H9 (cell line): ENCODE measurements around the gene TRAF3IP1. TPM values are rescaled to one million over a fixed set of nuclear protein-coding genes. Genes with fewer than 3 reads are reported as not detected.

Experiments used
- DNase-seq: peaks from one replicate; pipeline ENCODE4 v3.0.0-alpha.2; 2017
- H2AFZ ChIP-seq: one replicate; pipeline ENCODE4 v1.6.1; 2013; ENCODE audit warnings: mild to moderate bottlenecking, low read length, control low read depth, moderate library complexity
- H2AK5ac ChIP-seq: 2 replicates; pipeline ENCODE4 v1.6.1; 2013; ENCODE audit warnings: low read length, control low read depth, mixed read lengths; ENCODE audit not compliant: insufficient read length
- H2BK120ac ChIP-seq: one replicate; pipeline ENCODE4 v1.6.1; 2013; ENCODE audit warnings: low read depth, mild to moderate bottlenecking, low read length, control low read depth, inconsistent platforms; ENCODE audit not compliant: poor library complexity, severe bottlenecking
- H2BK12ac ChIP-seq: 2 replicates; pipeline ENCODE4 v1.6.1; 2013; ENCODE audit warnings: low read length, control low read depth, mixed read lengths, low read depth; ENCODE audit not compliant: insufficient read length
- H2BK15ac ChIP-seq: 2 replicates; pipeline ENCODE4 v1.6.1; 2013; ENCODE audit warnings: low read depth, low read length, control low read depth
- H2BK20ac ChIP-seq: one replicate; pipeline ENCODE4 v1.6.1; 2013; ENCODE audit warnings: low read depth, mild to moderate bottlenecking, low read length, control low read depth, inconsistent platforms; ENCODE audit not compliant: poor library complexity, severe bottlenecking
- H2BK5ac ChIP-seq: 2 replicates; pipeline ENCODE4 v1.6.1; 2013; ENCODE audit warnings: low read length, control low read depth, mixed read lengths; ENCODE audit not compliant: insufficient read length
- H3K14ac ChIP-seq: 2 replicates; pipeline ENCODE4 v1.6.1; 2013; ENCODE audit warnings: low read length, control low read depth; ENCODE audit not compliant: insufficient read depth
- H3K18ac ChIP-seq: 2 replicates; pipeline ENCODE4 v1.6.1; 2013; ENCODE audit warnings: low read depth, mild to moderate bottlenecking, mixed read lengths, low read length, control low read depth; ENCODE audit not compliant: insufficient read length
- H3K23ac ChIP-seq: 2 replicates; pipeline ENCODE4 v1.6.1; 2013; ENCODE audit warnings: low read length, control low read depth, mixed read lengths, low read depth; ENCODE audit not compliant: insufficient read length
- H3K23me2 ChIP-seq: 2 replicates; pipeline ENCODE4 v1.6.1; 2013; ENCODE audit warnings: low read depth, mild to moderate bottlenecking, mixed read lengths, low read length, control low read depth; ENCODE audit not compliant: insufficient read length, poor library complexity, severe bottlenecking
- H3K27ac ChIP-seq: 2 replicates; pipeline ENCODE4 v1.5.1; 2013; ENCODE audit warnings: low read length, control low read depth, mixed read lengths, low read depth; ENCODE audit not compliant: insufficient read length
- H3K27me3 ChIP-seq: 2 replicates; pipeline ENCODE4 v1.6.1; 2013; ENCODE audit warnings: low read length, control low read depth, inconsistent platforms; ENCODE audit not compliant: insufficient read depth
- H3K4ac ChIP-seq: 2 replicates; pipeline ENCODE4 v1.6.1; 2013; ENCODE audit warnings: low read depth, mild to moderate bottlenecking, control low read depth, inconsistent platforms, low read length, moderate library complexity
- H3K4me1 ChIP-seq: 2 replicates; pipeline ENCODE4 v1.6.1; 2013; ENCODE audit warnings: low read length, control low read depth, inconsistent platforms; ENCODE audit not compliant: insufficient read depth
- H3K4me2 ChIP-seq: 2 replicates; pipeline ENCODE4 v1.6.1; 2013; ENCODE audit warnings: low read length, control low read depth, mixed read lengths; ENCODE audit not compliant: insufficient read length, insufficient read depth
- H3K56ac ChIP-seq: 2 replicates; pipeline ENCODE4 v1.6.1; 2013; ENCODE audit warnings: low read depth, mild to moderate bottlenecking, mixed read lengths, low read length, control low read depth; ENCODE audit not compliant: insufficient read length
- H3K79me1 ChIP-seq: 2 replicates; pipeline ENCODE4 v1.6.1; 2013; ENCODE audit warnings: low read depth, mild to moderate bottlenecking, moderate library complexity, low read length, control low read depth, inconsistent platforms; ENCODE audit not compliant: insufficient read depth, poor library complexity, severe bottlenecking
- H3K79me2 ChIP-seq: 2 replicates; pipeline ENCODE4 v1.6.1; 2013; ENCODE audit warnings: low read length, control low read depth, inconsistent platforms; ENCODE audit not compliant: insufficient read depth
- H3K9ac ChIP-seq: 2 replicates; pipeline ENCODE4 v1.6.1; 2013; ENCODE audit warnings: low read length, control low read depth, mixed read lengths; ENCODE audit not compliant: insufficient read length; ENCODE audit errors: extremely low read depth
- H3K9me3 ChIP-seq: one replicate; pipeline ENCODE4 v1.6.1; 2013; ENCODE audit warnings: low read depth, low read length, inconsistent platforms; ENCODE audit not compliant: control insufficient read depth
- H3T11ph ChIP-seq: one replicate; pipeline ENCODE4 v1.6.1; 2013; ENCODE audit warnings: mild to moderate bottlenecking, low read length, control low read depth, inconsistent platforms
- H4K20me1 ChIP-seq: one replicate; pipeline ENCODE4 v1.6.1; 2013; ENCODE audit not compliant: control insufficient read depth, insufficient read length, insufficient read depth
- H4K5ac ChIP-seq: 2 replicates; pipeline ENCODE4 v1.6.1; 2013; ENCODE audit warnings: low read depth, mild to moderate bottlenecking, mixed read lengths, low read length, control low read depth; ENCODE audit not compliant: insufficient read length
- H4K8ac ChIP-seq: replicated peaks from 2 replicates; pipeline ENCODE4 v1.6.1; 2013; ENCODE audit warnings: low read length, control low read depth, mixed read lengths, low read depth; ENCODE audit not compliant: insufficient read length
- H4K91ac ChIP-seq: 2 replicates; pipeline ENCODE4 v1.6.1; 2013; ENCODE audit warnings: low read depth, mild to moderate bottlenecking, moderate library complexity, mixed read lengths, low read length, control low read depth; ENCODE audit not compliant: insufficient read length
- H3K27ac Mint-ChIP-seq, 3 experiments: 2 replicates in 2 of 3; 3 replicates in 1 of 3; pipeline ENCODE4 v1.8.0; 2020 to 2021; ENCODE audit warnings: mixed read lengths in 3 of 3, mild to moderate bottlenecking in 1 of 3, moderate library complexity in 1 of 3
- H3K27me3 Mint-ChIP-seq: 2 replicates; pipeline ENCODE4 v1.8.0; 2021; ENCODE audit warnings: low read depth, mild to moderate bottlenecking, moderate library complexity, mixed read lengths
- H3K36me3 Mint-ChIP-seq, 3 experiments: 2 replicates in 2 of 3; 3 replicates in 1 of 3; pipeline ENCODE4 v1.8.0; 2020 to 2021; ENCODE audit warnings: low read depth in 3 of 3, mixed read lengths in 3 of 3; ENCODE audit not compliant: insufficient read depth in 1 of 3
- H3K4me1 Mint-ChIP-seq, 2 experiments: 2 replicates each; pipeline ENCODE4 v1.8.0; 2020; ENCODE audit warnings: mixed read lengths in 2 of 2
- H3K4me3 Mint-ChIP-seq, 2 experiments: 2 replicates in 1 of 2; 3 replicates in 1 of 2; pipeline ENCODE4 v1.8.0; 2020 to 2021; ENCODE audit warnings: mild to moderate bottlenecking in 2 of 2, mixed read lengths in 2 of 2, moderate library complexity in 1 of 2
- H3K9me3 Mint-ChIP-seq, 2 experiments: 2 replicates in 1 of 2; 3 replicates in 1 of 2; pipeline ENCODE4 v1.8.0; 2020; ENCODE audit warnings: mild to moderate bottlenecking in 2 of 2, mixed read lengths in 2 of 2, moderate library complexity in 1 of 2
- WGBS: extraction: QIAGEN DNeasy Blood & Tissue Kit; methylation state at CpG from one replicate; pipeline ENCODE4 v1.1.7; 2013; ENCODE audit warnings: missing lambda C conversion rate, low lambda C conversion rate, mixed read lengths; ENCODE audit not compliant: insufficient read length; ENCODE audit errors: extremely low coverage; 5-methylcytosine and 5-hydroxymethylcytosine counted together
- total RNA-seq: library from RNA; stranded (reverse); gene quantifications from 2 replicates; pipeline ENCODE4 v1.2.1, GENCODE V29; 2021
- TF ChIP-seq, protein P1 (sequence below): fragments of 200-600 bp; sonication (generic); conservative IDR thresholded peaks from 3 replicates; pipeline ENCODE4 v1.8.0; 2021; ENCODE audit warnings: antibody characterized with exemption, mild to moderate bottlenecking

Gene TRAF3IP1
- total RNA-seq, 1 experiment from 2014 or later, result 16.4 TPM

DNA sequence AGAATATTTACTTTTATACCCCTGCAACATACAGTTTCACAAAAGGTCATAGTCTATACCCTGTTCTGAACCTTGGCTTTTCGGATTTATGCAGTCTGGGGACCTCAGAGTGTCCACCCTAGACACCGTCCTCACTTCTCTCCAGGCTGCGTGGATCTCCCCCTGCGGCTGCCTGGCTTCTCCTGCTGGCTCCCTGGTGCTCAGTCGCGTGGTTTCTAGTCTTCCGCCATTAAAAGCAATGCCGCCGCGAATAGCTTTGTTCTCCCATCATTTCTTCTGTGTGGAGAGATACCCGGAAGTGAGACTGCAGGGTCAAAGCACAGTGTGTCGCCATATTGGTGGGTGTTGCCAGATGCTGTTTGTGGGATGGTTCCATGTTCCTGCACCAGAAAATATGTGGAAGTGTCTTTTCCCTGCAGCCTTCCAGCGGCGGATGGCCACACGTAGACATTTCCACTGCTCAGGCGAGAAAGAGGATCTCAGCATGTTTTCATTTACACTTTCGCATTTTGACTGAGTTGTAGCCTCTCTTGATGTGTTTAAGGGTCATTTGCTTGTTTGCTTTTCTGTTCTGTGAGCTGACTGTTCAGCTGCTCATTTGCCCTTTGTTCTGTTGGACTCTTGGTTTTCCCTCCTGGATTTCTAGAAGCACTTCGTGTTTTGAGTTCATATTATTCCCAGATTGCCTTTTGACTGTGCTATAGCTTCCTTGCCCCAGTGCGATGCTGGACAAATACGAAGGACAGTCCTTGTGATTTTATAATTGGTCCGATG lies 83.5 kb downstream of the TRAF3IP1 start:
- H2BK5ac ChIP-seq, result no peak overlapping the region
- H3K56ac ChIP-seq, result no peak overlapping the region
- no peak for DNase-seq
- H3K27ac ChIP-seq, result no peak overlapping the region
- H2BK20ac ChIP-seq, result no peak overlapping the region
- no peak overlapping the region for H2BK15ac ChIP-seq
- H3K79me2 ChIP-seq, result no peaks in the 10 kb centered on the region
- Mint-ChIP-seq H3K36me3 (peaks cover 0 to 2% (median 0%) of the 10 kb centered on the region in 3 experiments; a peak in 2 of 7 replicates), H3K27me3 (no peaks in the 10 kb centered on the region), H3K4me3 (no peak overlapping the region; a peak in 1 of 5 replicates), H3K9me3 (no peaks in the 10 kb centered on the region), H3K4me1 (peaks cover 8 to 19% of the 10 kb centered on the region in 2 experiments), H3K27ac (no peak overlapping the region)
- H3K4me2 ChIP-seq, result no peak overlapping the region
- H3K4ac ChIP-seq, result no peak overlapping the region
- H4K5ac ChIP-seq, result no peak overlapping the region
- H4K91ac ChIP-seq, result no peak overlapping the region
- WGBS, result no CpG with 5 or more reads among the region's 21 CpGs
- no peak overlapping the region for H3K9ac ChIP-seq
- H3K9me3 ChIP-seq, result no peaks in the 10 kb centered on the region
- no peaks in the 10 kb centered on the region for H3K27me3 ChIP-seq
- H3K14ac ChIP-seq, result no peak overlapping the region
- no peak overlapping the region for H4K8ac ChIP-seq
- TF ChIP-seq, protein P1, sequence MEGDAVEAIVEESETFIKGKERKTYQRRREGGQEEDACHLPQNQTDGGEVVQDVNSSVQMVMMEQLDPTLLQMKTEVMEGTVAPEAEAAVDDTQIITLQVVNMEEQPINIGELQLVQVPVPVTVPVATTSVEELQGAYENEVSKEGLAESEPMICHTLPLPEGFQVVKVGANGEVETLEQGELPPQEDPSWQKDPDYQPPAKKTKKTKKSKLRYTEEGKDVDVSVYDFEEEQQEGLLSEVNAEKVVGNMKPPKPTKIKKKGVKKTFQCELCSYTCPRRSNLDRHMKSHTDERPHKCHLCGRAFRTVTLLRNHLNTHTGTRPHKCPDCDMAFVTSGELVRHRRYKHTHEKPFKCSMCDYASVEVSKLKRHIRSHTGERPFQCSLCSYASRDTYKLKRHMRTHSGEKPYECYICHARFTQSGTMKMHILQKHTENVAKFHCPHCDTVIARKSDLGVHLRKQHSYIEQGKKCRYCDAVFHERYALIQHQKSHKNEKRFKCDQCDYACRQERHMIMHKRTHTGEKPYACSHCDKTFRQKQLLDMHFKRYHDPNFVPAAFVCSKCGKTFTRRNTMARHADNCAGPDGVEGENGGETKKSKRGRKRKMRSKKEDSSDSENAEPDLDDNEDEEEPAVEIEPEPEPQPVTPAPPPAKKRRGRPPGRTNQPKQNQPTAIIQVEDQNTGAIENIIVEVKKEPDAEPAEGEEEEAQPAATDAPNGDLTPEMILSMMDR, result no peak
- H2AK5ac ChIP-seq, result no peak overlapping the region
- H3K18ac ChIP-seq, result no peak overlapping the region
- H2AFZ ChIP-seq, result no peak overlapping the region
- no peak overlapping the region for H3K23ac ChIP-seq
- no peaks in the 10 kb centered on the region for H3K23me2 ChIP-seq
- no peaks in the 10 kb centered on the region for H3K79me1 ChIP-seq
- H3K4me1 ChIP-seq, result no peaks in the 10 kb centered on the region
- H3T11ph ChIP-seq, result no peak overlapping the region
- no peak overlapping the region for H2BK120ac ChIP-seq
- no peaks in the 10 kb centered on the region for H4K20me1 ChIP-seq
- no peak overlapping the region for H2BK12ac ChIP-seq
